Bronchial epithelial cell (primary cell): ENCODE results near the gene NOTUM. TPM values are rescaled to one million over a fixed set of nuclear protein-coding genes. Genes with fewer than 3 reads are reported as not detected.

Experiments
- DNase-seq: peaks from one replicate; pipeline ENCODE4 v3.0.0-alpha.2; 2010; ENCODE audit warnings: low read depth
- FAIRE-seq: peaks from 2 replicates; lab custom pipeline; 2011; peaks lifted over from hg19 to GRCh38; lab: Jason Lieb, UNC
- H3K27me3 ChIP-seq: 2 replicates; pipeline ENCODE4 v1.5.1; 2011; ENCODE audit warnings: low read length; ENCODE audit not compliant: control insufficient read depth, insufficient read depth
- H3K36me3 ChIP-seq: 2 replicates; pipeline ENCODE4 v1.5.1; 2011; ENCODE audit warnings: low read length; ENCODE audit not compliant: control insufficient read depth, insufficient read depth
- H3K4me3 ChIP-seq: 2 replicates; pipeline ENCODE4 v1.5.1; 2011; ENCODE audit warnings: mild to moderate bottlenecking, low read depth, low read length, control low read depth
- total RNA-seq: library from RNA; depleted of rRNA; stranded (reverse); fragments of >200 nt; gene quantifications from 2 replicates; pipeline ENCODE4 v1.2.1, GENCODE V29; 2014
- TF ChIP-seq, protein P1 (sequence below): IDR thresholded peaks from 2 replicates; pipeline ENCODE4 v1.5.1; 2011; ENCODE audit warnings: mild to moderate bottlenecking, moderate library complexity, low read length, control low read depth, inconsistent platforms; ENCODE audit not compliant: insufficient read depth, severe bottlenecking

The NOTUM gene
- total RNA-seq, 1 donor from 2014 or later, result not detected

DNA sequence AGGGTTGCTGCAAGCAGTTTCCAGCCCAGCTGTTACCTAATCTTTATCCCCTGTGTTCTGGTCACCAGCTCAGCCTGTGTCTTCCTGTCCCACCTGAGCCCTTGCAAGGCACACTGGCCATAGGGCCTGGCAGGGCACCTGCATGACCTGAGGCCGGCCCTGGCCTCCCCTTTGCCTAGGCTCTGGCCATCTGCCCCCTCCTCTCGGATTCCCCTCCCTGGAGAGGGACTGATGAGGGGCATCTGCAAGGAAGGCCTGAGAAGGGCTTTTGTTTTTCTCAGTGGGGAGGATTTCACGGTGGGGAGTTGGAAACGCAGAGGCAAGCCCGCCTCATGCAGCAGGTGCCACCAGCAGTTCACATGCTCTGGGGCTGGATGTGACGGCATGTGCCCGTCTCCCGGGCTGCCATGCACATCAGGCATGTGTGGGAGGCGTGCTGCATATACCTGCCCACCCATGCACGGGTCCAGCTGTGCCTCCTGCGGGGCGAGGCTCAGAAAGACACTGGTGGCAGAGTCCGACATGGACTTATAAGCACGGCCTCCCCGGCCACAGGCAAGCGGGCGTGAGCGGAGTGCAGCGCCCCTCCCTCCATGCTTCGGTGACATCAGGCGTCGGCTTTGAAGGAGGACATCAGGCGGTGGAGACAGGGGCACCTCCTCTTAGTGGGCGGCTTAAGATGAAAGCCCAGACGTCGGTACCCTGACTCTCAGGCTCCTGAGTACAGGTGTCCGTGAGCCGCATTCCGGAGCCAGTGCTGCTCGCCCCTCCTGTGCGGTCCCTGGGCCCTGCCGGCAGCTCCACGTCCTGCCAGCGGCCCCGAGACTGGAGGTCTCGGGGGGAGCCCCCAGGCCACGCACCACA, 33.0 kb upstream of the NOTUM start:
- FAIRE-seq (no peak), DNase-seq (no peak)

DNA sequence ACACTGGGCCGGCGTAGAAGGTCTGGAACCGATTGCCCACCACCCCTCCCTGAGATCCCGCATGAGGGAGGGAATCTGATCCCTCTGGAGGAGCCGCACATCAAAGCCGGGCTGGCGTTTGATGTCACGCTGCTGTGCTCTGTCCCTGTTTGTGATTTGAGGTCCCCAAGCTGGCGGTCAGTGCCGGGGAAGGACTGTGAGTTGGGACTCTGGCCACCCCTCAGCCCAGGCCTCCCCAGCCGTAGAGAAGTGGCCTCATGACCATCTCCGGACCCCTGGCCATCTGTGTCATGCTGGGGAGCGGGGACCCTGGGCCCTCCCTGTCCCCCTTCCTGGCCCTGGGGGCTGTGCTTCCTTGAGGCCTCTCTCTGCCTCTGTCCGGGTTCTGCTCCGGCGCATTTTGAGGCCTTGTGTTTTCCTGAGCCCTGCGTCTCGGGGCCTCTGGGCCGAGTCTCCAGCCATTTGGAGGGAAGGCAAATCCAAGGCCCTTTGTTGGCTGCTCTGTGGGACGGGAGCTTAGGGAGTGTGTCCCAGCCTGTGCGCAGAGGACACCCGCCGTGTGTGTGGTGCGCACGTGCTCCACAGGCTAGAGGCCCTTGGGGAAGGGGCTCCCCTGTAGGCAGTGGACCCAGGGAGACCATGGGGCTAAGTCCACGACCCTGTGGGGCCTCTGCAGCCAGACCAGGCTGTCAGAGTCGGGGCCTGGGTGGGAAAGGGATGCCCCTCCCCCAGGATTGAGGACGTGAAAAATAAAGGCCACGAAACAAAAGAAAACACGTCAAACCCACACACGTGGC, 31.5 kb upstream of the NOTUM start:
- Histone ChIP-seq H3K27me3 (no peaks in the 10 kb centered on the region), H3K36me3 (peaks cover 8% of the 10 kb centered on the region), H3K4me3 (no peak overlapping the region)
- DNase-seq (no peak), FAIRE-seq (no peak)
- TF ChIP-seq, protein P1, sequence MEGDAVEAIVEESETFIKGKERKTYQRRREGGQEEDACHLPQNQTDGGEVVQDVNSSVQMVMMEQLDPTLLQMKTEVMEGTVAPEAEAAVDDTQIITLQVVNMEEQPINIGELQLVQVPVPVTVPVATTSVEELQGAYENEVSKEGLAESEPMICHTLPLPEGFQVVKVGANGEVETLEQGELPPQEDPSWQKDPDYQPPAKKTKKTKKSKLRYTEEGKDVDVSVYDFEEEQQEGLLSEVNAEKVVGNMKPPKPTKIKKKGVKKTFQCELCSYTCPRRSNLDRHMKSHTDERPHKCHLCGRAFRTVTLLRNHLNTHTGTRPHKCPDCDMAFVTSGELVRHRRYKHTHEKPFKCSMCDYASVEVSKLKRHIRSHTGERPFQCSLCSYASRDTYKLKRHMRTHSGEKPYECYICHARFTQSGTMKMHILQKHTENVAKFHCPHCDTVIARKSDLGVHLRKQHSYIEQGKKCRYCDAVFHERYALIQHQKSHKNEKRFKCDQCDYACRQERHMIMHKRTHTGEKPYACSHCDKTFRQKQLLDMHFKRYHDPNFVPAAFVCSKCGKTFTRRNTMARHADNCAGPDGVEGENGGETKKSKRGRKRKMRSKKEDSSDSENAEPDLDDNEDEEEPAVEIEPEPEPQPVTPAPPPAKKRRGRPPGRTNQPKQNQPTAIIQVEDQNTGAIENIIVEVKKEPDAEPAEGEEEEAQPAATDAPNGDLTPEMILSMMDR, result no peak

More for the DNA sequence above, 33.0 kb upstream of the NOTUM start:
- no peak overlapping the region for H3K4me3 ChIP-seq
- H3K27me3 ChIP-seq, result no peaks in the 10 kb centered on the region
- H3K36me3 ChIP-seq, result peaks cover 8% of the 10 kb centered on the region
- TF ChIP-seq, protein P1, result no peak

DNA sequence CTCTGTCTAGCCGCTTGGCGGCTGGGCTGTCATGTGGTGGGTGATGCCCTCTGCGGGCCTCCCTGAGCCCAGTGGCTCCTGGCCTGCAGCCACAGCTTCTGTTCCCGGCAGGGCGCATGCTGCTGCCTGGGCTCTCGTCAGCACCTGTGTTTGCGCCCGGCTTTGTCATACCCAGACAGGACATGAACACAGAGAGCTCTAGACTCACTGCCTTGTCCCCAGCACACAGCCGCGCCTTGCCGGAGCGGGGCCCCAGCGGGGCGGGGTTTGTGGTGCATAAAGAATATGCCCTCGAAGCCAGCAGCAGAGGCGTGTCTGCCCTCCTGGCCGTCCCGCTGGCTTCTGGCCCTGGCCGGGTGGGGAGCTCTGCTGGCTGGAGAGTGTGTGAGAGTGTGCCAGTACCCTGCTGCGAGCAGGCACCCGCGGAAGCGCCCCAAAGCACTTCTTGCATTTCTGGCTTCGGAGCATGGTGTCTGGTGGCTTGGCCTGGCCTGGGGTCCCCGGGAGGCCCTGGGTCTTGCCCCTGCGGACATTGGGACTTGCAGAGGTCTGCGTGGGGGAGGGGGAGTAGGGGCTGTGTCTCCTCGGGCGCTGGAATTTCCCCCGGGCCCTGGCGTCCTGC, 30.8 kb upstream of the NOTUM start:
- TF ChIP-seq, protein P1, result no peak
- DNase-seq (peak; percentile 84), FAIRE-seq (peak; percentile 32)
- Histone ChIP-seq H3K27me3 (no peaks in the 10 kb centered on the region), H3K4me3 (no peak overlapping the region), H3K36me3 (peaks cover 7% of the 10 kb centered on the region)

DNA sequence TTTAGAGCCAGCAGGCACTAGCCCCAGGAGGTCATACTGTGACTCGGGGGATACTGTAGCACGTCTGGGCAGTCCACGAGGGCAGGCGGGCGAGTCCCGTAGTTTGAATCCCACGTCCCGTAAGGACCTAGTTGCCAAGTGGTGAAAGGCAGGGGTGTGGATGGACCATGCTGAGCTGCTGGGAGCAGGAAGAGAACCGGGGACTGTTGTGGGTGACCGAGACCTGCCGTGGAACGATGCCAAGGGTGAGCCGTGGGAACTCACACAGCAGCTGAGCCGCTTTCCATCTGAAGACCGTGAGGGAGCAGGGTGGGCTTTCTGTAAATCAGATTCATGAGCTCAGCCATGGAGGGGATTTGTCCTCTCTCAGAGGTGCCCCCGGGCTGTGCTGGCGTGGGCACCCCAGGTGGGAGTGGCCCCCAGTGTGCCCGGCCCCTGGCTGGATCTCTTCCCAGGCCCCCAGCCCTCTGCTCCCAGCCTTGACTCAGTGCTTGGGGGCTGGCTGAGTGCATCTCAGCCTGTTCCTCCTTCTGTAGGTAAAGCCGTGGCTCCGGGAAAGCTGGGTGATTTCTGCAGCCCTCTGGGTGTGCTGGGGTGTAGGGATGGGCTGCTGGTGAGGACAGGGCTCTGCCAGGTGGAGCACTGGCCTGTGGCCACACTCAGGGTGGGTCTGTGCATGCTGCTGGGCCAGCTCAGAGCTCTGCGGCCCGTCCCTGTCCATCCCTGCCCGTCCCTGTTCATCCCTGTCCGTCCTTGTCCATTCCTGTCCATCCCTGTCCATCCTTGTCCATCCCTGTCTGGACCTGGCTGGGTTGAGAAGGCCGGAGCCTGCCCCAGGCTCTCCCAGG, 30.1 kb upstream of the NOTUM start:
- H3K27me3 ChIP-seq, result no peaks in the 10 kb centered on the region
- no peak for DNase-seq
- TF ChIP-seq, protein P1, result no peak
- no peak overlapping the region for H3K4me3 ChIP-seq
- H3K36me3 ChIP-seq, result peaks cover 3% of the 10 kb centered on the region
- no peak for FAIRE-seq

DNA sequence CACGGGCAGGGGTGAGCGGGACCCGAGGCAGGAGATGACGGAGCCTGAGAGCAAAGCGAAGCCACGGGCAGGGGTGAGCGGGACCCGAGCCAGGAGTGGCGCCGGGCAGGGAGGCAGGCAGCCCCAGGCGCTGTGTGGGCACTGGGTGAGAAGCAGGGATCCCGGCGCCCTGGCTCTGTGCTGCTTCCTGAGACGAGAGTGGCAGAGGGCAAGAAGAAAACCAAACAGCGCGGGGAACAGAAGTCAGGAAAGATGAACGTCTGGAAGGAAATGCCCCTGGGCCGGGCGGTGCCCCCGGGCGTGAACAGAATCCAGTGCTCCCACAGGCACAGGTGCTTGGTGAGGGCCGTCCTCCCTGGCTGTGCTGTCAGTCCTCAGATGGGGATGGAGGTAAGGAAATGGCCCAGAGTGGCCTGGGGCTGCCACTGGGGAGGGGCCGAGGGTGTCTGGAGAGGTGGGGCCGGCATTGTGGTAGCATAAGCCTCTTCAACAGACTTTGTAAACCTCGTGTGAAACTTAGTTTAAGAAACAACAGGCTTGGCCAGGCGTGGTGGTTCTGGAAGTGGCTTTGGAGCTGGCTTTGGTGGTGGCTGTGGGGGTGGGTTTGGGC, 26.3 kb upstream of the NOTUM start:
- FAIRE-seq, result no peak
- no peaks in the 10 kb centered on the region for H3K27me3 ChIP-seq
- no peak overlapping the region for H3K4me3 ChIP-seq
- TF ChIP-seq, protein P1, result no peak
- H3K36me3 ChIP-seq, result peaks cover 6% of the 10 kb centered on the region
- no peak for DNase-seq
